ENCODE data around the gene EPYC.

Gene EPYC

GRCh38 chr12:91017043-91017442, 12.3 kb upstream of the EPYC start:
- DNase-seq (ENCODE audit: low spot score) = no peak
- TF ChIP-seq, protein P1, sequence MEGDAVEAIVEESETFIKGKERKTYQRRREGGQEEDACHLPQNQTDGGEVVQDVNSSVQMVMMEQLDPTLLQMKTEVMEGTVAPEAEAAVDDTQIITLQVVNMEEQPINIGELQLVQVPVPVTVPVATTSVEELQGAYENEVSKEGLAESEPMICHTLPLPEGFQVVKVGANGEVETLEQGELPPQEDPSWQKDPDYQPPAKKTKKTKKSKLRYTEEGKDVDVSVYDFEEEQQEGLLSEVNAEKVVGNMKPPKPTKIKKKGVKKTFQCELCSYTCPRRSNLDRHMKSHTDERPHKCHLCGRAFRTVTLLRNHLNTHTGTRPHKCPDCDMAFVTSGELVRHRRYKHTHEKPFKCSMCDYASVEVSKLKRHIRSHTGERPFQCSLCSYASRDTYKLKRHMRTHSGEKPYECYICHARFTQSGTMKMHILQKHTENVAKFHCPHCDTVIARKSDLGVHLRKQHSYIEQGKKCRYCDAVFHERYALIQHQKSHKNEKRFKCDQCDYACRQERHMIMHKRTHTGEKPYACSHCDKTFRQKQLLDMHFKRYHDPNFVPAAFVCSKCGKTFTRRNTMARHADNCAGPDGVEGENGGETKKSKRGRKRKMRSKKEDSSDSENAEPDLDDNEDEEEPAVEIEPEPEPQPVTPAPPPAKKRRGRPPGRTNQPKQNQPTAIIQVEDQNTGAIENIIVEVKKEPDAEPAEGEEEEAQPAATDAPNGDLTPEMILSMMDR (IDR thresholded peaks at IDR 0.05; ENCODE audit: borderline replicate concordance, control extremely low read depth, extremely low read depth, insufficient read depth, missing control alignments) = no peak
- in situ Hi-C loops (cut with MboI; ENCODE audit: low sequenced_read_pairs, unreplicated experiment) = no loop called here

DNA sequence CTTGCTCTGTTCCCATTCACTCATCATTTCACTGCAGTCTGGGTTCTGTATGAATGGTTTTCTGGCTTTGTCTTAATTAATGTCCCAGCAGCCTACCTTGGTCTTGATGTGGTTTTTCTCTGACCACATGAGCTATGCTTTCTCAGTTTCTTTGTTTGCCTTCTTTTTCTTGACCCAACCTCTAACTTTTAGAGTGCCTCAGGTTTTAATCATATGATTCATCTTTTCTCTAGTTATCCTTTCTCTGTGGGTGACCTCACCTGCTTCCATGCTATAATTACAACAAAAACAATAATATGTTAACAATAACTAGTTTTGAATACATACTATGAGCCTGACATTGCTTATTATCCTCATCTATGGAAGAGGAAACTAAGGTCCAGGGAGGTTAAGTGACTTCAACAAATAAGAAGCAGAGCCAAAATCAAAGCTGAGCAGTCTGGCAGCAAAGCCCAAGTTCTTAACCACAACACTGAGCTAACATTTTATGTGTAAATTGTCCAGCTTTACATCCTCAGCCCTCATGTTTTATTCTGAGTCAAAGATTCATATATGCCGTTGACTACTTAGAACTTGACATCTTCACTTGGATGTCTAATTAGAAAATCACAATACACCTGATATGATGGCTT, 4.7 kb upstream of the EPYC start:
- DNase-seq (ENCODE audit: low spot score) = peak; percentile 4
- in situ Hi-C loops (cut with MboI; ENCODE audit: low sequenced_read_pairs, unreplicated experiment) = no loop called here
- TF ChIP-seq, protein P1 (IDR thresholded peaks at IDR 0.05; ENCODE audit: borderline replicate concordance, control extremely low read depth, extremely low read depth, insufficient read depth, missing control alignments) = no peak

DNA sequence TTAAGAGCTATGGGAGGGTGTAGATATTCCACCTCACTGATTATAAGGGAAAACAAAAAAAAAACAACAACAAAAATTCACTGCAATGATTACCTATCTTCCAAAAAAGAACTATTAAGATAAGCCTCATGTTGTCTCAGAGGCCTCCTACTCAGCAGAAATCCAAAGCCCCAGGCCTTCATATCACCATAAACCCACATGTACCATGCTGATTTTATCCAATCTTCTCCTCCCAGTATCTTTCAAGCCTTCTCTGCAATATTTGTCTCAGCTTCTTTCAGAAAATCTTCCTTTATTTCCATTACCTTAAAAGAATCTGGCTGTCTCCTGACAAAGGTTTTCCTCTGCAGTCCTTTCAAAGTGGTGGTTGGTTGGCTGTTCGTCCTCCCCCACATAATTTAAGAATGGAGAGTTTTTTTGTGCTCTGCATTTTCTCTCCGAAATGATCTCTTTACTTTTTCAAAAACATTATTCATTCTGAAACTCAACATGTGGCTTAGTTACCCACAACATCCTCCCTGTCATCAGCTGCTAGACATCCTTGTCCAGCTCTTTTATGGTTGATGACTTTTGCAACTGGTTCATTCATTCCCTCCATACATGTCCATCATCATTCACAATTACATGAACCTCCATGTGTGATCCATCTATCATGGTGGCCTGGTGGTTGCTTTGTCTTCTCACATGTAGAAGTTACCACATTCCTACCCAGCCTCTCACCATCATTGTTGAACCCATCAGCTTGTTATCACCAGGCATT, 2.9 kb upstream of the EPYC start:
- DNase-seq (ENCODE audit: low spot score) = peak; percentile 1
- TF ChIP-seq, protein P1 (IDR thresholded peaks at IDR 0.05; ENCODE audit: borderline replicate concordance, control extremely low read depth, extremely low read depth, insufficient read depth, missing control alignments) = no peak
- in situ Hi-C loops (cut with MboI; ENCODE audit: low sequenced_read_pairs, unreplicated experiment) = no loop called here

DNA sequence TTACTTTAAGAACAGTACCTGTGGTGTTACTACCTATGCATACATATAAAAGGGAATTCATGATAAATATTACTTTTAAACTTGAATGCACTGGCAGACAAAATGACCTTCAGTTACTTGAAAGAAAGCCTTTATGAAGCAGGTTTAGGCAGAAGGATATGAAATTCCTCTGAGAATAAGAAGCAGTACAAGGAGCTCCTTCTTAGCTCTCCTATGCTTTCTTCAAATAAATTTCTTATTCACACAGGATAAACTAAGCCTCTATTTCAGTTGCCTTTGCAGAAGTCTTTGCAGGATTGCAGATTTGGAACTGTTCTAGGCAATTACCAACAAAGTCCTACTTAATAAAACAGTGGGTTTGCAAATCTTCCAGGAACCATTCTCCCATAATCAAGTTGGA, 1.0 kb downstream of the EPYC start:
- no peak for DNase-seq (ENCODE audit: low spot score)
- TF ChIP-seq, protein P1 (IDR thresholded peaks at IDR 0.05; ENCODE audit: borderline replicate concordance, control extremely low read depth, extremely low read depth, insufficient read depth, missing control alignments) = no peak
- in situ Hi-C loops (cut with MboI; ENCODE audit: low sequenced_read_pairs, unreplicated experiment) = no loop called here

DNA sequence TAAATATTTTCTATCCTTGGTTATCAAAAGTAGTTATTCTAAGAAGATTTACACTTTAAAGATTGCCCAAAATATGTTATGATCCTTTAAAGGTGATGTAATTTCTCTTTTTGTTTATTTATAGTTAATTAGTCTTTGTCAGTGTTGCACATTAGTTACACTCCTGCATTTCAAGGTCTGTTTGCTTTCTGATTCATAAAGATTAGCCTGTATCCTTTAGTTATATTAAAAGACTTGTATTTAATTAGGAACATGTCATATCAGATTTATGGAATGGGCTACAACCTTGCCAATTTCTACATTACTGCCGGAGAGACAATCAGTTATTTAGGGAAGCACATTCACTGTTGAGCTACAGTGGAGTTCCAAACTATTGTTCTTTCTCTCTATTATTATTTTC, 3.5 kb downstream of the EPYC start:
- TF ChIP-seq, protein P1 (IDR thresholded peaks at IDR 0.05; ENCODE audit: borderline replicate concordance, control extremely low read depth, extremely low read depth, insufficient read depth, missing control alignments) = no peak
- no peak for DNase-seq (ENCODE audit: low spot score)
- in situ Hi-C loops (cut with MboI; ENCODE audit: low sequenced_read_pairs, unreplicated experiment) = no loop called here

DNA sequence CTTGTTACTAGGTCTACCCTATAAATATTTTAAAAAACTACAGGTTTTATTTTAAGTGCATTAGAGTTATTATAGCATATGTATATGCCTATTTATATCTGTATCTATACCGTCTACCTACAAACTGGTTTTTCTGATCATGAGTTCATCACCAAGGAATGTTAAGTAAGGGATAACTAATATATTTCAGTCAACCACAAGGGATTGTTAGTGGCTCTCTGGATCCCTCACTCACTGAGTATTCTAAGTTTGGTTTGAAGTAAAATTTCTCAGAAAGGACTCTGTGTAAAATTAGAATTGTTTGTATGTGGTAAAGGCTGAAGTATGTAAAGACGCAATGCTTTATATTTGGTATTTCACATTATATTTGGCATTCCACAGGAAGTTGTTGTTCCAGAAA, 4.8 kb downstream of the EPYC start:
- DNase-seq (ENCODE audit: low spot score) = no peak
- in situ Hi-C loops (cut with MboI; ENCODE audit: low sequenced_read_pairs, unreplicated experiment) = no loop called here
- TF ChIP-seq, protein P1 (IDR thresholded peaks at IDR 0.05; ENCODE audit: borderline replicate concordance, control extremely low read depth, extremely low read depth, insufficient read depth, missing control alignments) = no peak

All from GM13976 (cell line).